ENCODE measurements around the gene CORO1A. TPM values are rescaled to one million over a fixed set of nuclear protein-coding genes. Genes with fewer than 3 reads are reported as not detected.
"Not testable (repeated sequence)": the region's sequence is repeated elsewhere in the genome, so short reads cannot be mapped to it uniquely, and the experiment has no call there.

The CORO1A gene
- total RNA-seq, 1 donor from 2014 or later, result 69.4 TPM

DNA sequence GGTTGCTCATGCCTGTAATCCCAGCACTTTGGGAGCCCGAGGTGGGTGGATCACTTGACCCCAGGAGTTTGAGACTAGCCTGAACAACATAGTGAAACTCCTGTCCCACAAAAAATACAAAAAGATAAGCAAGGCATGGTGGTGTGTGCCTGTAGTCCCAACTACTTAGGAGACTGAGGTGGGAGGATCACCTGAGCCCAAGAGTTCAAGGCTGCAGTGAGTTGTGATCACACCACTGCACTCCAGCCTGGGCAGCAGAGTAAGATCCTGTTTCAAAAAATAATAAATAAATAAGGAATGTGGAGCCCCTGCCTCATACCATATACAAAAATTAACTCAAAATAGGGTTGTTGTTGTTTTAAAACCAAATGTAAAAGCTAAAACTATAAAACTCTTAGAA lies 26.2 kb upstream of the CORO1A start:
- intact Hi-C loops (cut with DNase I), result no loop called here
- H3K9me3 ChIP-seq, result no peaks in the 10 kb centered on the region
- DNase-seq (ENCODE audit: low spot score in 2 of 2), result no peak
- TF ChIP-seq, protein P1, sequence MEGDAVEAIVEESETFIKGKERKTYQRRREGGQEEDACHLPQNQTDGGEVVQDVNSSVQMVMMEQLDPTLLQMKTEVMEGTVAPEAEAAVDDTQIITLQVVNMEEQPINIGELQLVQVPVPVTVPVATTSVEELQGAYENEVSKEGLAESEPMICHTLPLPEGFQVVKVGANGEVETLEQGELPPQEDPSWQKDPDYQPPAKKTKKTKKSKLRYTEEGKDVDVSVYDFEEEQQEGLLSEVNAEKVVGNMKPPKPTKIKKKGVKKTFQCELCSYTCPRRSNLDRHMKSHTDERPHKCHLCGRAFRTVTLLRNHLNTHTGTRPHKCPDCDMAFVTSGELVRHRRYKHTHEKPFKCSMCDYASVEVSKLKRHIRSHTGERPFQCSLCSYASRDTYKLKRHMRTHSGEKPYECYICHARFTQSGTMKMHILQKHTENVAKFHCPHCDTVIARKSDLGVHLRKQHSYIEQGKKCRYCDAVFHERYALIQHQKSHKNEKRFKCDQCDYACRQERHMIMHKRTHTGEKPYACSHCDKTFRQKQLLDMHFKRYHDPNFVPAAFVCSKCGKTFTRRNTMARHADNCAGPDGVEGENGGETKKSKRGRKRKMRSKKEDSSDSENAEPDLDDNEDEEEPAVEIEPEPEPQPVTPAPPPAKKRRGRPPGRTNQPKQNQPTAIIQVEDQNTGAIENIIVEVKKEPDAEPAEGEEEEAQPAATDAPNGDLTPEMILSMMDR (IDR thresholded peaks at IDR 0.05), result no peak
- no peaks in the 10 kb centered on the region for H3K4me1 ChIP-seq
- H3K4me3 ChIP-seq, result no peak overlapping the region
- H3K36me3 ChIP-seq, result no peaks in the 10 kb centered on the region
- no peaks in the 10 kb centered on the region for H3K27me3 ChIP-seq
- no peak overlapping the region for H3K27ac ChIP-seq

DNA sequence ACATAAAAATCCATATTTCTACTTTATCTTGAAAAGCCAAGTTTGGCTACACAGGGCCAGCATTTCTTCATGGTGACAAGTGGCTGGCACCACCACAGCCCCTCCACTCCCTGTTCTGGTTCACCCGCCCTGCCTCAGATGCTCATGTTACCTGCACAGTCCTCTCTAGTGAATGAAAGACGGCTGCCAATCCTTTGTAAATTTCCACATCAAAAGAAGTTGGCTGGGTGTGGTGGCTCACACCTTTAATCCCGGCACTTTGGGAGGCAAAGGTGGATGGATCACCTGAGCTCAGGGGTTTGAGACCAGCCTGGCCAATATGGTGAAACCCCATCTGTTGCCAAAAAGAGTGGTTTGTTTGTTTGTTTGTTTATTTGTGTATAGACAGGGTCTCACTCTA lies 19.9 kb upstream of the CORO1A start:
- no peak for DNase-seq (ENCODE audit: low spot score in 2 of 2)
- H3K9me3 ChIP-seq, result no peaks in the 10 kb centered on the region
- no peaks in the 10 kb centered on the region for H3K27me3 ChIP-seq
- no peaks in the 10 kb centered on the region for H3K36me3 ChIP-seq
- TF ChIP-seq, protein P1 (IDR thresholded peaks at IDR 0.05), result no peak
- H3K4me1 ChIP-seq, result no peaks in the 10 kb centered on the region
- intact Hi-C loops (cut with DNase I), result no loop called here
- no peak overlapping the region for H3K4me3 ChIP-seq
- no peak overlapping the region for H3K27ac ChIP-seq

DNA sequence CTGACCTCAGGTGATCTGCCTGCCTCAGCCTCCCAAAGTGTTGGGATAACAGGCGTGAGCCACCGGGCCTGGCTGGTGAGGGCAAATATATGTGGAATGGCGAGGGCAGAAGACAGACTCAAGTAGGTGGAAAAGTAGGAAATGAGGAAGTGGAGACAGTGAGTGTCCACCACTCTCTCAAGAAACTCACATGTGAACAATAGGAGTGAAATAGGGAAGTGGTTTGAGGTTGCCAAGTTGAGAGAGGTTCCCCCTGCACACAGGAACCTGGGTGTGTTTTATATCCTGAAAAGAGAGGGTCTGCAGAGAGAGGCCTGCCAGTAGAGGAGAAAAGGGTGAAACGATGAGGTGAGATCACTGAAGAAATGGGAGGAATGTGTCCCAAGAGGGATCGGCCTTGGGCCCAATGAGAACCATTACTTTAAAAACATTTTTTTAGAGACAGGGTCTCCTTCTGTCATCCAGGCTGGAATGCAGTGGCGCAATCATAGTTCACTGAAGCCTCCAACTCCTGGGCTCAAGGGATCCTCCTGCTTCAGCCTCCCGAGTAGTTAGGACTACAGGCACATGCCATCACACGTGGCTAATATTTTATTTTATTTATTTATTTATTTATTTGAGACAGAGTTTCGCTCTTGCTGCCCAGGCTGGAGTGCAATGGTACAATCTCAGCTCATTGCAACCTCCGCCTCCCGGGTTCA lies 17.1 kb upstream of the CORO1A start:
- H3K4me3 ChIP-seq, result no peak overlapping the region
- no peak for DNase-seq (ENCODE audit: low spot score in 2 of 2)
- intact Hi-C loops (cut with DNase I), result no loop called here
- no peaks in the 10 kb centered on the region for H3K27me3 ChIP-seq
- TF ChIP-seq, protein P1 (IDR thresholded peaks at IDR 0.05), result no peak
- H3K27ac ChIP-seq, result no peak overlapping the region
- no peaks in the 10 kb centered on the region for H3K36me3 ChIP-seq
- H3K9me3 ChIP-seq, result no peaks in the 10 kb centered on the region
- no peaks in the 10 kb centered on the region for H3K4me1 ChIP-seq

DNA sequence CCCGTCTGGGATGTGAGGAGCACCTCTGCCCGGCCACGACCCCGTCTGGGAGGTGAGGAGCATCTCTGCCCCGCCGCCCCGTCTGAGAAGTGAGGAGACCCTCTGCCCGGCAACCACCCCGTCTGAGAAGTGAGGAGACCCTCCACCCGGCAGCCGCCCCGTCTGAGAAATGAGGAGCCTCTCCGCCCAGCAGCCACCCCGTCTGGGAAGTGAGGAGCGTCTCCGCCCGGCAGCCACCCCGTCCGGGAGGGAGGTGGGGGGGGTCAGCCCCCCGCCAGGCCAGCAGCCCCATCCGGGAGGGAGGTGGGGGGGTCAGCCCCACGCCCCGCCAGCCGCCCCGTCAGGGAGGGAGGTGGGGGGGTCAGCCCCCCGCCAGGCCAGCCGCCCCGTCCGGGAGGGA lies 14.7 kb upstream of the CORO1A start:
- H3K4me3 ChIP-seq; DNase-seq (ENCODE audit: low spot score in 2 of 2); H3K27me3 ChIP-seq; H3K36me3 ChIP-seq; intact Hi-C loops (cut with DNase I); H3K9me3 ChIP-seq; H3K4me1 ChIP-seq; H3K27ac ChIP-seq: not testable (repeated sequence)

DNA sequence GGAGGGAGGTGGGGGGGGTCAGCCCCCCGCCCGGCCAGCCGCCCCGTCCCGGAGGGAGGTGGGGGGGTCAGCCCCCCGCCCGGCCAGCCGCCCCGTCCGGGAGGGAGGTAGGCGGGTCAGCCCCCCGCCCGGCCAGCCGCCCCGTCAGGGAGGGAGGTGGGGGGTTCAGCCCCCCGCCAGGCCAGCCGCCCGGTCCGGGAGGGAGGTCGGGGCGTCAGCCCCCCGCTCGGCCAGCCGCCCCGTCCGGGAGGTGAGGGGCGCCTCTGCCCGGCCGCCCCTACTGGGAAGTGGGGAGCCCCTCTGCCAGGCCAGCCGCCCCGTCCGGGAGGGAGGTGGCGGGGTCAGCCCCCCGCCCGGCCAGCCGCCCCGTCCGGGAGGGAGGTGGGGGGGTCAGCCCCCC lies 14.0 kb upstream of the CORO1A start:
- intact Hi-C loops (cut with DNase I); DNase-seq (ENCODE audit: low spot score in 2 of 2); H3K9me3 ChIP-seq; H3K4me3 ChIP-seq; H3K4me1 ChIP-seq; H3K36me3 ChIP-seq; H3K27me3 ChIP-seq; H3K27ac ChIP-seq: not testable (repeated sequence)

DNA sequence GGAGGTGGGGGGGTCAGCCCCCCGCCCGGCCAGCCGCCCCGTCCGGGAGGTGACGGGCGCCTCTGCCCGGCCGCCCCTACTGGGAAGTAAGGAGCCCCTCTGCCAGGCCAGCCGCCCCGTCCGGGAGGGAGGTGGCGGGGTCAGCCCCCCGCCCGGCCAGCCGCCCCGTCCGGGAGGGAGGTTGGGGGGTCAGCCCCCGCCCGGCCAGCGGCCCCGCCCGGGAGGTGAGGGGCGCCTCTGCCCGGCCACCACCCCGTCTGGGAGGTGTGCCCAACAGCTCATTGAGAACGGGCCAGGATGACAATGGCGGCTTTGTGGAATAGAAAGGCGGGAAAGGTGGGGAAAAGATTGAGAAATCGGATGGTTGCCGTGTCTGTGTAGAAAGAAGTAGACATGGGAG lies 13.3 kb upstream of the CORO1A start:
- DNase-seq (ENCODE audit: low spot score in 2 of 2); H3K27me3 ChIP-seq; H3K36me3 ChIP-seq; H3K4me3 ChIP-seq; intact Hi-C loops (cut with DNase I); H3K9me3 ChIP-seq; H3K4me1 ChIP-seq; H3K27ac ChIP-seq: not testable (repeated sequence)

DNA sequence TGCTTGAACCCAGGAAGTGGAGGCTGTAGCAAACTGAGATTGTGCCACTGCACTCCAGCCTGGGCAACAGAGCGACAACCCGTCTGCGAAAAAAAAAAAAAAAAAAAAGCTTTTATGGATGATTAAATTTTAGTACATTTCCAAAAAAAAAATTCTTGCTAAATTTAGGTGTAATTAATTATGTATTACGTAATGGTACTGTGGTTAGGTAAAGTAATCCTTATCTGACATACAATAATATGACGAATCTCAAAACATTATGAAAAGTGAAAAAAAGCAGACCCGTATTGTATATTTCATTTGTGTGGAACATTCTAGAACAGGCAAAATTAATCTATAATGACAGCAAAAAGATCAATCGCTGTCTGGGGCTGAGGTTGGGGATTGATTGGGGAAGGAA lies 10.3 kb upstream of the CORO1A start:
- no peaks in the 10 kb centered on the region for H3K4me1 ChIP-seq
- TF ChIP-seq, protein P1 (IDR thresholded peaks at IDR 0.05), result no peak
- no peak overlapping the region for H3K4me3 ChIP-seq
- no peak overlapping the region for H3K27ac ChIP-seq
- no peaks in the 10 kb centered on the region for H3K9me3 ChIP-seq
- no peak for DNase-seq (ENCODE audit: low spot score in 2 of 2)
- no peaks in the 10 kb centered on the region for H3K36me3 ChIP-seq
- no peaks in the 10 kb centered on the region for H3K27me3 ChIP-seq
- intact Hi-C loops (cut with DNase I), result no loop called here

DNA sequence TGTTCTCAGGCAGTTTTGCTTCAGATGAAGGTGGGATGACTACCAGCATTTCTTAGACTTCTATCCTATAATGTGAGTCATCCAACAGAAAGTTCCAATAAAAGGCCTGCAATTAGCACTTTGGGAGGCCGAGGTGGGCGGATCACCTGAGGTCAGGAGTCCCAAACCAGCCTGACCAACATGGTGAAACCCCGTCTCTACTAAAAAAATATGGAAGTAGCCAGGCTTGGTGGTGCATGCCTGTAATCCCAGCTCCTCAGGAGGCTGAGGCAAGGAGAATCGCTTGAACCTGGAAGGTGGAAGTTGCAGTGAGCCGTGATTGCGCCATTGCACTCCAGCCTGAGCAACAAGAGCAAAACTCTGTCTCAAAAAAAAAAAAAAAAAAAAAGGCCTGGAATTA lies 6.5 kb upstream of the CORO1A start:
- H3K27me3 ChIP-seq; H3K36me3 ChIP-seq; H3K4me1 ChIP-seq; intact Hi-C loops (cut with DNase I); H3K9me3 ChIP-seq; H3K4me3 ChIP-seq; DNase-seq (ENCODE audit: low spot score in 2 of 2); H3K27ac ChIP-seq: not testable (repeated sequence)

All from ascending aorta (tissue), 2 donors.